ENCODE data around the gene CPT1A. TPM values are rescaled to one million over a fixed set of nuclear protein-coding genes. Genes with fewer than 3 reads are reported as not detected.

CPT1A gene
- polyA plus RNA-seq, 1 experiment = 29.8 TPM

DNA sequence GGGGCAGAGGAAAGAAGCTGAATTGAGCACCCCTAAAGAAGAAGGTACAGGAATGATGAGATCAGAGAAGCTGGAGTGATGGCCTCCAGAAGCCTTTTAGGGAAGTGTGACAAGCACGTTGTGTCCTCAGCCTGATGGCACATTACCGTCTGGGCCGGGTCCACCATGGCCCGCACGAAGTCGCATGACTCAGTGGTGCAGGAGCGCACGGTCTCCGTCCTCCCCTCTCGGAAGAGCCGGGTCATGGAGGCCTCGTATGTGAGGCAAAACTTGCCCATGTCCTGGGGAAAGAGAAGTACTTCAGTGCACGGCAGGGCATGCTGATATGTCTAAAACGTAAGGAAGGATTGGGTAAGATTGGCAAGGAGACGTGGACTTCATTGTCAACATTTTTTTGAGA lies 79.2 kb downstream of the CPT1A start:
- POLR2A ChIA-PET = no interaction called here
- CTCF ChIA-PET = interaction anchor here (1.5 kb wide), 1 partner anchor 36 kb away, joined by 3 read pairs; no protein-coding TSS in a partner anchor
- H3K4me3 ChIP-seq (ENCODE audit: low read depth, low read length) = no peak overlapping the region
- DNase-seq (ENCODE audit: low read depth) = no peak
- TF ChIP-seq, protein P1, sequence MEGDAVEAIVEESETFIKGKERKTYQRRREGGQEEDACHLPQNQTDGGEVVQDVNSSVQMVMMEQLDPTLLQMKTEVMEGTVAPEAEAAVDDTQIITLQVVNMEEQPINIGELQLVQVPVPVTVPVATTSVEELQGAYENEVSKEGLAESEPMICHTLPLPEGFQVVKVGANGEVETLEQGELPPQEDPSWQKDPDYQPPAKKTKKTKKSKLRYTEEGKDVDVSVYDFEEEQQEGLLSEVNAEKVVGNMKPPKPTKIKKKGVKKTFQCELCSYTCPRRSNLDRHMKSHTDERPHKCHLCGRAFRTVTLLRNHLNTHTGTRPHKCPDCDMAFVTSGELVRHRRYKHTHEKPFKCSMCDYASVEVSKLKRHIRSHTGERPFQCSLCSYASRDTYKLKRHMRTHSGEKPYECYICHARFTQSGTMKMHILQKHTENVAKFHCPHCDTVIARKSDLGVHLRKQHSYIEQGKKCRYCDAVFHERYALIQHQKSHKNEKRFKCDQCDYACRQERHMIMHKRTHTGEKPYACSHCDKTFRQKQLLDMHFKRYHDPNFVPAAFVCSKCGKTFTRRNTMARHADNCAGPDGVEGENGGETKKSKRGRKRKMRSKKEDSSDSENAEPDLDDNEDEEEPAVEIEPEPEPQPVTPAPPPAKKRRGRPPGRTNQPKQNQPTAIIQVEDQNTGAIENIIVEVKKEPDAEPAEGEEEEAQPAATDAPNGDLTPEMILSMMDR (IDR thresholded peaks at IDR 0.05; ENCODE audit: insufficient read depth, low read depth, low read length) = no peak
- no peaks in the 10 kb centered on the region for H3K27me3 ChIP-seq (ENCODE audit: control insufficient read depth, insufficient read depth, low read length)
- H3K36me3 ChIP-seq (ENCODE audit: control insufficient read depth, insufficient read depth, low read length) = peaks cover 18% of the 10 kb centered on the region

DNA sequence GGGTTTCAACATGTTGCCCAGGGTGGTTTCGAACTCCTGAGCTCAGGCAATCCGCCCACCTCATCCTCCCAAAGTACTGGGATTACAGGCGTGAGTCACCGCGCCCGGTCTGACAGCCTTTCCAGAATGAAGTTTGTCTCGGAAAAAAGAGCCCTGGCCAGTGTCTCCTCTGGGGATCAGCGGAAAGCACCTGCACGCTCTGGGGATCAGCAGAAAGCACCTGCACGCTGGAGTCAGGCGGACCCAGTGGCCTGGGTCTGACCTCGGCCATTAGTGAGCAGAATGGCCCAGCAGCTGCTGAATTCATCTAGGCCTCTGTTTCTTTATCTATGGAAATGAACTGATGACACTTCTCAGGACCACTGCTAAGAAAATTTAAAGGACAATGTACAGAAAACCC lies 79.9 kb downstream of the CPT1A start:
- TF ChIP-seq, protein P1 (IDR thresholded peaks at IDR 0.05; ENCODE audit: insufficient read depth, low read depth, low read length) = no peak
- H3K36me3 ChIP-seq (ENCODE audit: control insufficient read depth, insufficient read depth, low read length) = peaks cover 20% of the 10 kb centered on the region
- no peaks in the 10 kb centered on the region for H3K27me3 ChIP-seq (ENCODE audit: control insufficient read depth, insufficient read depth, low read length)
- ChIA-PET POLR2A (no interaction called here), CTCF (no interaction called here)
- no peak for DNase-seq (ENCODE audit: low read depth)
- no peak overlapping the region for H3K4me3 ChIP-seq (ENCODE audit: low read depth, low read length)

DNA sequence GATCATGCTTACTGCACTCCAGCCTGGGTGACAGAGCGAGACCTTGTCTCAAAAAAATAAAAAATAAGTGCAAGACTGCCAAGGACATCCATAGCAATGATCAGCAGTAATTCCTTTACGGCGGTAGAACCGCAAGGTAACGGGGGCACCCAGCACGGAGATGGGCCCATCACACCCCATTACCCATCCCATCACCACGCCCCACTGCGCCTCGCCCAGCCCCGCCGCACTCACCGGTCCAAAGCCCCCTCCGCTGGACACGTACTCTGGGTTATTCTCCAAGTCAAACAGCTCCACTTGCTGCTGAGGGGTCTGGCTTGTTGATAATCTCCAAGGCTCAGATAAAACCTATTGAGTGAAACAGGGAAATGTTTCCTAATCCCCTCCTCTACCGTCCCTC lies 81.7 kb downstream of the CPT1A start:
- ChIA-PET POLR2A (no interaction called here), CTCF (no interaction called here)
- Histone ChIP-seq H3K4me3 (ENCODE audit: low read depth, low read length) (no peak overlapping the region), H3K36me3 (ENCODE audit: control insufficient read depth, insufficient read depth, low read length) (peaks cover 24% of the 10 kb centered on the region), H3K27me3 (ENCODE audit: control insufficient read depth, insufficient read depth, low read length) (no peaks in the 10 kb centered on the region)
- TF ChIP-seq, protein P1 (IDR thresholded peaks at IDR 0.05; ENCODE audit: insufficient read depth, low read depth, low read length) = no peak
- DNase-seq (ENCODE audit: low read depth) = no peak

- peaks cover 21% of the 10 kb centered on the region for H3K36me3 ChIP-seq (ENCODE audit: control insufficient read depth, insufficient read depth, low read length)
- no peaks in the 10 kb centered on the region for H3K27me3 ChIP-seq (ENCODE audit: control insufficient read depth, insufficient read depth, low read length)
- no peak overlapping the region for H3K4me3 ChIP-seq (ENCODE audit: low read depth, low read length)
- no peak for DNase-seq (ENCODE audit: low read depth)
- TF ChIP-seq, protein P1 (IDR thresholded peaks at IDR 0.05; ENCODE audit: insufficient read depth, low read depth, low read length) = no peak
- POLR2A ChIA-PET = no interaction called here
- CTCF ChIA-PET = interaction anchor here (0.7 to 1.3 kb wide), 2 partner anchors 8 to 40 kb away, joined by 3 read pairs; no protein-coding TSS in a partner anchor
Measured at GRCh38 chr11:68757711-68758110, 84.0 kb downstream of the CPT1A start.

GRCh38 chr11:68756171-68756766 lies 85.4 kb downstream of the CPT1A start:
- Histone ChIP-seq H3K4me3 (ENCODE audit: low read depth, low read length) (no peak overlapping the region), H3K36me3 (ENCODE audit: control insufficient read depth, insufficient read depth, low read length) (peaks cover 12% of the 10 kb centered on the region), H3K27me3 (ENCODE audit: control insufficient read depth, insufficient read depth, low read length) (no peaks in the 10 kb centered on the region)
- no peak for DNase-seq (ENCODE audit: low read depth)
- ChIA-PET CTCF (no interaction called here), POLR2A (no interaction called here)
- TF ChIP-seq, protein P1 (IDR thresholded peaks at IDR 0.05; ENCODE audit: insufficient read depth, low read depth, low read length) = no peak
